NCI-H524 treated with DMSO at 0.1 percent for 48 hours (cell line): ENCODE results near the gene OR2AT4.
"Not testable (repeated sequence)": the region's sequence is repeated elsewhere in the genome, so short reads cannot be mapped to it uniquely, and the experiment has no call there.

ENCODE experiments used
- DNase-seq: peaks from one replicate; lab custom pipeline; 2025; lab: John Stamatoyannopoulos, UW

Gene OR2AT4

GRCh38 chr11:75096456-75097172, at the start of gene OR2AT4:
Gene OR2AT4 (minus strand): TSS chr11:75096876.
- no peak for DNase-seq

- no peak for DNase-seq
These were observed 49.4 kb upstream of the OR2AT4 start for GRCh38 chr11:75145972-75146519.

- no peak for DNase-seq
These were observed 48.7 kb upstream of the OR2AT4 start for GRCh38 chr11:75145196-75145971.

- no peak for DNase-seq
These were observed 48.0 kb upstream of the OR2AT4 start for GRCh38 chr11:75144716-75145014.

- no peak for DNase-seq
These were observed 46.7 kb upstream of the OR2AT4 start for GRCh38 chr11:75143420-75143731.

GRCh38 chr11:75142714-75143419, 46.2 kb upstream of the OR2AT4 start:
- DNase-seq, result no peak

- no peak for DNase-seq
These were observed 44.5 kb upstream of the OR2AT4 start for GRCh38 chr11:75141166-75141565.

GRCh38 chr11:75140269-75141138, 43.8 kb upstream of the OR2AT4 start:
- DNase-seq, result no peak

GRCh38 chr11:75135651-75136050, 39.0 kb upstream of the OR2AT4 start:
- DNase-seq, result no peak

GRCh38 chr11:75135021-75135650, 38.5 kb upstream of the OR2AT4 start:
- DNase-seq, result no peak

- DNase-seq, result no peak
These were observed 37.3 kb upstream of the OR2AT4 start for GRCh38 chr11:75133976-75134375.

- no peak for DNase-seq
These were observed 35.4 kb upstream of the OR2AT4 start for GRCh38 chr11:75132080-75132479.

GRCh38 chr11:75126564-75126963, 29.9 kb upstream of the OR2AT4 start:
- no peak for DNase-seq

GRCh38 chr11:75118577-75118976, 21.9 kb upstream of the OR2AT4 start:
- DNase-seq, result no peak

- no peak for DNase-seq
These were observed 17.8 kb upstream of the OR2AT4 start for GRCh38 chr11:75114465-75114864.

- DNase-seq, result no peak
These were observed 16.4 kb upstream of the OR2AT4 start for GRCh38 chr11:75113030-75113429.

GRCh38 chr11:75112200-75112599, 15.5 kb upstream of the OR2AT4 start:
- no peak for DNase-seq

- DNase-seq, result no peak
These were observed 10.5 kb upstream of the OR2AT4 start for GRCh38 chr11:75107187-75107586.

- DNase-seq, result not testable (repeated sequence)
These were observed 9.4 kb upstream of the OR2AT4 start for GRCh38 chr11:75105967-75106681.

- no peak for DNase-seq
These were observed 8.8 kb upstream of the OR2AT4 start for GRCh38 chr11:75105462-75105925.
